ENCODE data around the gene EGFR. TPM values are rescaled to one million over a fixed set of nuclear protein-coding genes. Genes with fewer than 3 reads are reported as not detected.

EGFR gene
- polyA plus RNA-seq, 1 of the 3 experiments (the other 2 are of a cell fraction), result 37.6 TPM

DNA sequence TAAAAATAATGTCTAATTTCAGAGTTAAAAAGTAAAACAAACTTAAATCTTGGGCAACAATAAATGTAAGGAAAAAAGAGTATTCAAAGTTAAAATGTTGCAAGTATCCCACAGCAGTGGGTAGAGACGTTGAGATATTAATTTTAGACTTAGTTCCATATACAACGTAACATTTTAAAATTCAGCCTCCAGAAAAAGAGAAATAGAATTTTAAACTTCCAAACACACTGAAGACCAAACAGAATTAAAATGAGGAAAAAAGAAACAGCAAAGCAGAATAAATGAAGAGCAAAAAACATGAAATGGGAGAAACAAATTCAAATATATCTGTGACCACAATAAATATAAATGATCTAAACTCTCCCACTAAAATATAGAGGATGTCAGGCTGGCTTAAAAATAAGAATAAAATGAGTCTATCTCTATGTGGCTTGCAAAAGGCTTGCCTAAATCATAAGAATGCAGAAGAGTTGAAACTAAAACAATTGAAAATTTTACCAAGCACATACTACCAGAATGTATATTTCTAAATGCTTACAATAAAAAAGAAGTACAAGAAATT lies 46.0 kb upstream of the EGFR start:
- H3K4me1 ChIP-seq (ENCODE audit: control insufficient read depth in 1 of 2, insufficient read depth in 2 of 2, low read depth in 1 of 2, low read length in 1 of 2), result peaks cover 0 to 3% of the 10 kb centered on the region in 2 experiments; a peak in 1 of 4 replicates
- no peak overlapping the region for H2AFZ ChIP-seq (ENCODE audit: low read depth)
- TF ChIP-seq ELF1 (IDR thresholded peaks at IDR 0.05) (no peak), YY1 (IDR thresholded peaks at IDR 0.05; ENCODE audit: low read depth) (no peak), SIN3A (IDR thresholded peaks at IDR 0.05; ENCODE audit: borderline replicate concordance, low read depth, low read length) (no peak), NFIC (IDR thresholded peaks at IDR 0.05; ENCODE audit: borderline replicate concordance) (no peak), CHD2 (IDR thresholded peaks at IDR 0.05; ENCODE audit: low read length, partially characterized antibody) (no peak), MXI1 (IDR thresholded peaks at IDR 0.05; ENCODE audit: low read depth, low read length) (no peak), TCF12 (IDR thresholded peaks at IDR 0.05) (no peak), CTCF (IDR thresholded peaks at IDR 0.05) (no peak), NRF1 (IDR thresholded peaks at IDR 0.05; ENCODE audit: low read depth, low read length) (no peak)
- TF ChIP-seq, protein P1, sequence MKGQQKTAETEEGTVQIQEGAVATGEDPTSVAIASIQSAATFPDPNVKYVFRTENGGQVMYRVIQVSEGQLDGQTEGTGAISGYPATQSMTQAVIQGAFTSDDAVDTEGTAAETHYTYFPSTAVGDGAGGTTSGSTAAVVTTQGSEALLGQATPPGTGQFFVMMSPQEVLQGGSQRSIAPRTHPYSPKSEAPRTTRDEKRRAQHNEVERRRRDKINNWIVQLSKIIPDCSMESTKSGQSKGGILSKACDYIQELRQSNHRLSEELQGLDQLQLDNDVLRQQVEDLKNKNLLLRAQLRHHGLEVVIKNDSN (IDR thresholded peaks at IDR 0.05; ENCODE audit: borderline replicate concordance, low read depth), result no peak
- TF ChIP-seq, protein P2, sequence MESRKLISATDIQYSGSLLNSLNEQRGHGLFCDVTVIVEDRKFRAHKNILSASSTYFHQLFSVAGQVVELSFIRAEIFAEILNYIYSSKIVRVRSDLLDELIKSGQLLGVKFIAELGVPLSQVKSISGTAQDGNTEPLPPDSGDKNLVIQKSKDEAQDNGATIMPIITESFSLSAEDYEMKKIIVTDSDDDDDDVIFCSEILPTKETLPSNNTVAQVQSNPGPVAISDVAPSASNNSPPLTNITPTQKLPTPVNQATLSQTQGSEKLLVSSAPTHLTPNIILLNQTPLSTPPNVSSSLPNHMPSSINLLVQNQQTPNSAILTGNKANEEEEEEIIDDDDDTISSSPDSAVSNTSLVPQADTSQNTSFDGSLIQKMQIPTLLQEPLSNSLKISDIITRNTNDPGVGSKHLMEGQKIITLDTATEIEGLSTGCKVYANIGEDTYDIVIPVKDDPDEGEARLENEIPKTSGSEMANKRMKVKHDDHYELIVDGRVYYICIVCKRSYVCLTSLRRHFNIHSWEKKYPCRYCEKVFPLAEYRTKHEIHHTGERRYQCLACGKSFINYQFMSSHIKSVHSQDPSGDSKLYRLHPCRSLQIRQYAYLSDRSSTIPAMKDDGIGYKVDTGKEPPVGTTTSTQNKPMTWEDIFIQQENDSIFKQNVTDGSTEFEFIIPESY (IDR thresholded peaks at IDR 0.05; ENCODE audit: borderline replicate concordance, low read depth), result no peak
- CTCF ChIA-PET, result interaction anchor here (3.3 kb wide), 1 partner anchor 282 kb away, joined by 16 read pairs; no protein-coding TSS in a partner anchor
- POLR2A ChIA-PET, result no interaction called here
- H3K4me3 ChIP-seq (ENCODE audit: low read depth in 2 of 2, low read length in 1 of 2), result no peak overlapping the region
- no peak overlapping the region for H3K27ac ChIP-seq (ENCODE audit: low read depth in 2 of 2, low read length in 1 of 2)
- no peaks in the 10 kb centered on the region for H3K79me2 ChIP-seq (ENCODE audit: insufficient read depth)
- H4K20me1 ChIP-seq (ENCODE audit: insufficient read depth), result no peaks in the 10 kb centered on the region
- WGBS (ENCODE audit: low lambda C conversion rate), result 32% methylated on average over 2 of the region's 2 CpGs
- peaks cover 21% of the 10 kb centered on the region for H3K9me3 ChIP-seq
- H3K9me2 ChIP-seq, result no peaks in the 10 kb centered on the region
- no peak overlapping the region for H3K4me2 ChIP-seq
- DNase-seq, result no peak
- H3K36me3 ChIP-seq (replicated peaks in 1 of 2; ENCODE audit: control insufficient read depth in 1 of 2, insufficient read depth in 2 of 2, low read length in 1 of 2), result peaks cover 0 to 5% of the 10 kb centered on the region in 2 experiments
- H3F3A ChIP-seq (replicated peaks; ENCODE audit: insufficient read depth), result peaks cover 6% of the 10 kb centered on the region
- H3K9ac ChIP-seq, result no peak overlapping the region
- no peaks in the 10 kb centered on the region for H3K27me3 ChIP-seq (ENCODE audit: insufficient read depth)

All from SK-N-SH (cell line).